ENCODE results near the gene UBR4. TPM values are rescaled to one million over a fixed set of nuclear protein-coding genes. Genes with fewer than 3 reads are reported as not detected.

UBR4 gene
- total RNA-seq, 1 experiment from 2014 or later: 107 TPM

GRCh38 chr1:19061798-19062197 lies 148.3 kb downstream of the UBR4 start:
- no peaks in the 10 kb centered on the region for H3K36me3 ChIP-seq (ENCODE audit: control insufficient read depth in 1 of 2, insufficient read depth in 2 of 2, low read length in 2 of 2)
- no peak for TF ChIP-seq JUND (IDR thresholded peaks at IDR 0.05)
- no peak for TF ChIP-seq SP1 (IDR thresholded peaks at IDR 0.05; ENCODE audit: low read depth)
- TF ChIP-seq RAD21 (IDR thresholded peaks at IDR 0.05; ENCODE audit: low read depth): no peak
- no peak for TF ChIP-seq SIN3A (IDR thresholded peaks at IDR 0.05; ENCODE audit: low read depth)
- TF ChIP-seq, protein P1, sequence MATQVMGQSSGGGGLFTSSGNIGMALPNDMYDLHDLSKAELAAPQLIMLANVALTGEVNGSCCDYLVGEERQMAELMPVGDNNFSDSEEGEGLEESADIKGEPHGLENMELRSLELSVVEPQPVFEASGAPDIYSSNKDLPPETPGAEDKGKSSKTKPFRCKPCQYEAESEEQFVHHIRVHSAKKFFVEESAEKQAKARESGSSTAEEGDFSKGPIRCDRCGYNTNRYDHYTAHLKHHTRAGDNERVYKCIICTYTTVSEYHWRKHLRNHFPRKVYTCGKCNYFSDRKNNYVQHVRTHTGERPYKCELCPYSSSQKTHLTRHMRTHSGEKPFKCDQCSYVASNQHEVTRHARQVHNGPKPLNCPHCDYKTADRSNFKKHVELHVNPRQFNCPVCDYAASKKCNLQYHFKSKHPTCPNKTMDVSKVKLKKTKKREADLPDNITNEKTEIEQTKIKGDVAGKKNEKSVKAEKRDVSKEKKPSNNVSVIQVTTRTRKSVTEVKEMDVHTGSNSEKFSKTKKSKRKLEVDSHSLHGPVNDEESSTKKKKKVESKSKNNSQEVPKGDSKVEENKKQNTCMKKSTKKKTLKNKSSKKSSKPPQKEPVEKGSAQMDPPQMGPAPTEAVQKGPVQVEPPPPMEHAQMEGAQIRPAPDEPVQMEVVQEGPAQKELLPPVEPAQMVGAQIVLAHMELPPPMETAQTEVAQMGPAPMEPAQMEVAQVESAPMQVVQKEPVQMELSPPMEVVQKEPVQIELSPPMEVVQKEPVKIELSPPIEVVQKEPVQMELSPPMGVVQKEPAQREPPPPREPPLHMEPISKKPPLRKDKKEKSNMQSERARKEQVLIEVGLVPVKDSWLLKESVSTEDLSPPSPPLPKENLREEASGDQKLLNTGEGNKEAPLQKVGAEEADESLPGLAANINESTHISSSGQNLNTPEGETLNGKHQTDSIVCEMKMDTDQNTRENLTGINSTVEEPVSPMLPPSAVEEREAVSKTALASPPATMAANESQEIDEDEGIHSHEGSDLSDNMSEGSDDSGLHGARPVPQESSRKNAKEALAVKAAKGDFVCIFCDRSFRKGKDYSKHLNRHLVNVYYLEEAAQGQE (IDR thresholded peaks at IDR 0.05; ENCODE audit: low read depth): no peak
- TF ChIP-seq POLR2AphosphoS5 (IDR thresholded peaks at IDR 0.05; ENCODE audit: low read depth, low read length): no peak
- no peak for TF ChIP-seq TCF7L2 (IDR thresholded peaks at IDR 0.05; ENCODE audit: borderline replicate concordance, extremely low read depth, insufficient read depth, insufficient read length)
- TF ChIP-seq YY1 (IDR thresholded peaks at IDR 0.05; ENCODE audit: extremely low read depth, insufficient replicate concordance, low read depth, low read length): no peak
- TF ChIP-seq CTCF (IDR thresholded peaks at IDR 0.05 in 2 of 3, conservative IDR thresholded peaks at IDR 0.05 in 1 of 3; ENCODE audit: borderline replicate concordance in 1 of 3, insufficient read depth in 1 of 3, low read depth in 2 of 3, low read length in 2 of 3): no peak
- TF ChIP-seq ZBTB33 (IDR thresholded peaks at IDR 0.05; ENCODE audit: extremely low read depth, insufficient replicate concordance, low read length): no peak
- TF ChIP-seq MAX (IDR thresholded peaks at IDR 0.05): no peak
- no peak for TF ChIP-seq CBX3 (IDR thresholded peaks at IDR 0.05; ENCODE audit: low read depth)
- no peak for TF ChIP-seq POLR2A (IDR thresholded peaks at IDR 0.05; ENCODE audit: borderline replicate concordance, extremely low read depth, insufficient read depth, insufficient read length)
- intact Hi-C loops (cut with micrococcal nuclease): no loop called here
- H3K4me2 ChIP-seq (ENCODE audit: low read length): no peak overlapping the region
- DNase-seq (ENCODE audit: low read depth, low spot score): no peak
- POLR2A ChIA-PET: no interaction called here
- CTCF ChIA-PET: no interaction called here
- no peak overlapping the region for H2AFZ ChIP-seq (ENCODE audit: low read depth, low read length, poor library complexity, severe bottlenecking)
- H3K79me2 ChIP-seq (ENCODE audit: insufficient read depth, low read length): no peaks in the 10 kb centered on the region
- no TSS peak for BruUV-seq (replicated peaks)
- H3K9me3 ChIP-seq (ENCODE audit: control insufficient read depth in 1 of 2, insufficient read depth in 1 of 2, low read depth in 1 of 2, low read length in 2 of 2): no peaks in the 10 kb centered on the region
- no peak overlapping the region for H3K4me3 ChIP-seq (replicated peaks in 1 of 2; ENCODE audit: low read depth in 1 of 2, low read length in 2 of 2)
- no peaks in the 10 kb centered on the region for H3K9me2 ChIP-seq (ENCODE audit: insufficient read depth)
- no peak overlapping the region for H3K9ac ChIP-seq (ENCODE audit: low read length)
- peaks cover 9 to 10% of the 10 kb centered on the region in 2 experiments for H3K4me1 ChIP-seq (ENCODE audit: control insufficient read depth in 1 of 2, insufficient read depth in 2 of 2, low read length in 2 of 2)
- RAD21 ChIA-PET (ENCODE audit: low non-redundant PET in 1 of 2, low total read pairs in 2 of 2, uncharacterized antibody in 2 of 2, unreplicated experiment in 2 of 2): no interaction called here
- no peaks in the 10 kb centered on the region for H3K27me3 ChIP-seq (ENCODE audit: insufficient read depth, low read length)
- no peak overlapping the region for H3K27ac ChIP-seq (ENCODE audit: low read depth, low read length)
- no peaks in the 10 kb centered on the region for H4K20me1 ChIP-seq (ENCODE audit: insufficient read depth)
- ATAC-seq: no peak

Data from HCT116 (cell line).